Kidney glomerular epithelial cell (primary cell): ENCODE measurements around the gene AGMO.

Experiments
- DNase-seq: peaks from one replicate; lab custom pipeline; 2025; lab: John Stamatoyannopoulos, UW

AGMO gene

DNA sequence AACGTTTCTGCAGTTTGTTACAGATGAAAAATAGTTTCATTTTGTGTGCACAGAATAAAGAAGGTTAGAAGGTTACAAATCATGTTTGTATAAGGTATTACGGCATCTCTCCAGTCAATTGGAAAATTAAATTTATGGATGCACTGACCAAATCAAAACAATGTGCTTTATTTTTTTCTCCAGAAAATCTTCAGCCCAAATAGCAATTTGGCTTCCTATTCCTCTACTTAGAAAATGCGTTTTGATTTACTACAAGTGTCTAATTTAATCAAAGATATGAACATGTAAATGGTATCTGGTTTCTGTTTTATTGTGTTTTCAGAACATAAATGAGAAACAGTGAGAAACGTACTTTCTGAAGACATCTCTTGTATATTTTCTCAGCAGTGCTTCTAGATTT lies 63.4 kb downstream of the AGMO start:
- no peak for DNase-seq

DNA sequence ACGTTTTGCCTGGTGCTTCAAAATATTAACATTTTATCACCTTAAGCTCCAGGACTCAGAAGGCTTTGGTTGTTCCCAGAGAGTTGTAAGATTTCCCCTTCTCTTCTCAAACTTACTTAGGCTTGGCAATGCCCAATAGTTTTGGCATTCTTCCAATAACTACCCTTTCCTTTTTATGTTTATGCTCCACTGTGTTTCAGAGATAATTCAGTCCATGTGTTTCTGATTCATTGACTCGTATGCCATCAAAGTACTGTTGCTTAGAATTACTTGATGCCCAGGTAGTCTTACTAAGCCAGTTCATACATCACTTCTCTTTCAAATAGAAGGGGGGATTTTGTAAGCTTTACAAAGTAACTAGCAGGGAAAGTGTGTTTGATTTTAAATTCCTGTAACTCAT lies 66.6 kb downstream of the AGMO start:
- no peak for DNase-seq

DNA sequence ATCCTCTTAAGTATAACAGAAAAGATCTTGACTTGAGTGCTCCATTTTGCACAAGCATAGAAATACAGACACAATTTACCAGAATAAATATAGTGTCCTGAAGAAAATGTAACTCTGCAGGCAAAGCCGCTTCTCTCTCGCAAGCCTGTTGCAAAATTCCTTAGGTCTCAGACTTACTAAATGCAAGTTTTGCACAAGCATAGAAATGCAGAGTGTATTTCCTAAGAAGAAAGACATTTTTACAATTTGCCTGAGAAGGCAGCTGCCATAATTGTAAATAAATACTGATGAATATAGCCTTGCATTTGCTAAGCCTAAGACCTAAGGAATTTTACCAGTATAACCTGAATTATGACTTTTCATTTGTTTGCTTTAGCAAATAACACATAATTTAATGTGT lies 67.1 kb downstream of the AGMO start:
- no peak for DNase-seq

DNA sequence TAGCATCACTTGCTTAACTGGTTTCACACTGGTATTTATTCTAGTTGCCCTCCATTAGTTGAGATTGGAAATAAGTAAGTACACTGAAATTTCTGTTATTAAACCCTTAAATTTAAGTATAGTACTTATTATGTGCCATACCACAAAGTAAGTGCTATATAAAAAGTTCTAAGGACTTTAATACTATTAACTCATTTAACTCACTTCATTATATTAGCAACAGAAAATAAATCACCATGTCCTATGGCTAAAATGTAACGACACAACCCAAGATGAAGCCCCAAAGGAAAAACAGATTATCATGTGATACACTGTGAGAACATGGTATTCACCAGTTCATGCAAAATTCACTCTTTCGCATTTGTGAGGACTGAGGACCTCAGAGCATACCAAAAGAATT lies 70.5 kb downstream of the AGMO start:
- DNase-seq: no peak

DNA sequence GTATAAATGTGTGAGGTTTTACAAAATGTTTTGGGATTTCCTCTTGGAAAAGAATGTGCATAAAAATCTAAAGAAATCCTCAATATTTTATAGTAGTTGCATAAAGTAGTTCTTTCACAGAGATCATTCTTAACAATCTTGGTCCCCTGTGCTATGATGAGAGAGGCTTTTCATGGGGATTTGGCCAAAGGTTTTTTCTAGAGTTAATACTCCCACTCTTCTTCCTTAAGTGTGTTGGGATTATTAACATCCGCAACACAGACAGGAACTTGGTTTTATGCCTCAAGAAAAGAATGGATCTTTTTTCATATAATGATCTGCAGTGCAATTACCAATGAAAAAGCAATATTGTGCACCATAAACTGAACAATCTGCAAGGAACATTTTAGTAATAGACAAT lies 71.5 kb downstream of the AGMO start:
- no peak for DNase-seq

DNA sequence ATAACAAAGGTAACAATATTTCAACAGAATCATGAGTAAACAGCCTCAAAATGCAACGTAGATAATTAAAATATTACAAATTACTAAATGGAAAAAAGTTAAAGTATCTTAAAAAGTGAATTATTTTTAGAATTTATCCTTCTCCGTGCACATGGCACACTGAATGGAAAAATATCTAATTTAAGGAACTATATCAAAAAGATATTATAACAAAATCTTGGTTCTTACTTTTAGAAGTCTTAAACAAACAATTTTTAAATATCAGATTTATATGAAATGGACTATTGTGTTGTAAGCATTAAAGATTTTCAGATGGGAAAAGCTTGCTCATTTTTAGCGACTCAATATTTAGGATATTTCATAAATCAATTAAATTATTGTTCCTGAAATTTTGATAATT lies 72.0 kb downstream of the AGMO start:
- DNase-seq: no peak

DNA sequence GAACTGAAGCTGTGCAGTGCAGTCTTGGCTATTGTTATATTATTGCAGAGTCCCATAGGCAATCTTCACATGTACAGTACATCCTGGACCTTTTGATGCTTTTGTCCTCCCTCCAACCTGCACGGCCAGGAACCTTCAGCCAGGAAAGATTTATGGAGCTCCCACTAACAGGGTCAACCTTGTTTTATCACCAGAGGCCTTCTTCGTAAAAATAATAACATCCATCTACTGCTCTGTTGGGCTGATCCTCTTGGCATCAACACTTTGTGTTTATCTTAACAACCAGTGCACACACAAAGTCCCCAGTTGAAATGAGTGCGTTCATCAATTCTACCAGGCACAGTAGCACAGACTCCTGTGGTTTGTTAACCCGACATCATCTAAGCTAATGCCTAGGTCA lies 72.4 kb downstream of the AGMO start:
- no peak for DNase-seq

DNA sequence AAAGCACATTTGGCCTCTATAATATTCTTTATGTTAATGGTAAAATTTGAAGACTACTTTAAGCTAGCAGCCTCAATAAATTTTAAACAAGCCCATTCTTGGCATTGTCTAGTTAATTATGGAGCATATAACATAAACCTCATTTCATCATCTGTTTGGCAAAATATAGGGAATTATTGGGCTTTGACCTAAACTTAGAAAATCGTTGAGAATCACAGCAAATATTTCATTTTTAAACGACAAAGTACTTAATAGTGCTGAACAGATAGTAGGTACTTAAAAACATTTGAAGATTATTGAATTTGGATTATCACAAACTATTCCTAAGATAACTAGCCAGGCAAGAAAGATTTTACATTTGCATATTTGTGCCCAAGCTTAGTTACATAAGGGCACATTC lies 73.4 kb downstream of the AGMO start:
- DNase-seq: no peak

DNA sequence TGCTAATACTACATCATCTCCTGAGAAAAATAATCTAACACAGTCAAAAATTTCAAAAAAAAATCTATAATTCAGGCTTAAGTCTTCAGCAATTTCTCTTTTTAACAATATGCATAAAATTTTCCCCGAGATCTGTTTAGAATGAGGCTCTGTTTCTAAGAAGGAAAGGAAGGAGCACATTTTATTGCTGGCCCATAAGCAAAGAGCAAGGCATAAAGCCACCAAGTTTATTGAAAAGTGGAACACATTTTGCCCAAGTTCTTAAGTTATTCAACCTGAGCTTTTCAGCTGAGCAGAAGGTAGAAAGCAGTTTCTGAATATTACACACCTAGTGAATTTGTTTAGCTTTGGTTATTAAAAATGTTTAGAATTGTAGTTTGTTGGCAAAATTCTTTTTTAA lies 73.9 kb downstream of the AGMO start:
- no peak for DNase-seq

DNA sequence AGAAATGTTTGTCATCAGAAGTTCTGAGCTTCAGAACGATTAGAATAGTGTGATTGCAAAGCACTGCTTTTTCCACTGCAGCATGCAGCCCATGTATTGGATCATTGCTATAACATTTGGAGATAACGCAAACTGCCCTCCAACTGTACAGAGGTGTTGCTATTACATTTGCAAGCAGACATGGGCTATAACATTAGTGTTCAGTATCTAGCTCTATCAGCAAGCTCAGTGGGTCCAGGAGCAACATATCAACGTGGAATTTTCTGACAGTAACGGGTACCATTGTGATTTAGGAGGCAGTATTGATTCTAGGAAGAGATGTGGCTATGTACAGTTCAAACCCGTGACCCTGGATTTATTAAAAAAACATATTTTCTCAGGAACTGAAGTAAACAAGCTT lies 75.8 kb downstream of the AGMO start:
- no peak for DNase-seq

DNA sequence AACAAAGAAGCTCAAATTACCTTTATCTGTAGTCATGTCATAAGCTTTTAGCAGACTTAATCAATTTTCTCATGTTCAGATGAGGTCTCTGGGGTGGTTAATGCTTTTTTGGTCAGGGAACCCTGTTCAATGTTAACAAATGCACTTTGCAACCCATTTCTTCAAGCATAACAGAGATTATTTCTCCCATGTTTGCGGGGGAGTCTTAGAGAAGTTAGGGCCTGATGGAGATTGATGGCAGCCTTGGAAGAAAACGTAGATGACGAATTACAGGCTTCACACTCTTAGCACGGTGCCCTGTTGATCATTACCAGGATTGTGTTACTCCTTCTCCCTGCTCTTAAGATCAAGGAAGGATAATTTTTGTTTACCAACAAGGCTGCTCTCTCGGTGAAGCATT lies 76.4 kb downstream of the AGMO start:
- no peak for DNase-seq

DNA sequence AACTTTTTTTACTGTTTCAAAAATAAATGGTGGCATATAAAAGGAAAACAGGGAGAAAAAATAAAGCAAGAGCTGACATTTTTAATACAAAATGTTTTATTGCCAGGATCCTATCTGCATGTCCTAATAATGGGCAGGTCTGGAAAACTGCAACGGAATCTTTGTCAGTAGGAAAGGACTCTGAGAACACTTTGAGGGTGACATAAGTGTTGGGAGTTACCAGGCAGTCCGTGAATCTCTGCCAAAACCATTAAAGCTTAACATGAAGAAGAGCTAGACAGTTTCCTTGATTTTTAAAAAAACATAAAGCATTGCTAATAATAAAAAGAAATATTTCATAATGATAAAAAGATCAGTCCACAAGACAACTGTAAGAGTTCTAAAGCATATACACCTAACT lies 80.7 kb downstream of the AGMO start:
- DNase-seq: no peak

DNA sequence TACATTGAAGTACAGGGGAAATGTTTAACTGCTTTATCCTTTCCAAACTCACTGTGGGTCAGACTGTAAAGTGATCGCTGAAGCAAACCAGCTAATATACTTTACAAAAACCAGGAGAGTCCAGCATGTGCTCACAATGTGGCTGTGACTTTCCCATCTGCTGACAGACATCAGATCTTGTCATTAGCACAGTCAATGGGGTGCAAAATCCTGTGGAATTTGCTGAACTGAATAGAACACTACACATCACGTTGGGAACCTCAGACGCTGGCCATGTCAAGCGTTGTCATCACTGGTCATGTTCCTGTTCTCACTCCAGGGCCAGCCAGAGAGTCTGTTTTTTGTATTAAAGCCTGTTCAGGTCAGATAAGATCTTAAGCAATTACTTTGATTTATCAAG lies 83.4 kb downstream of the AGMO start:
- DNase-seq: no peak

DNA sequence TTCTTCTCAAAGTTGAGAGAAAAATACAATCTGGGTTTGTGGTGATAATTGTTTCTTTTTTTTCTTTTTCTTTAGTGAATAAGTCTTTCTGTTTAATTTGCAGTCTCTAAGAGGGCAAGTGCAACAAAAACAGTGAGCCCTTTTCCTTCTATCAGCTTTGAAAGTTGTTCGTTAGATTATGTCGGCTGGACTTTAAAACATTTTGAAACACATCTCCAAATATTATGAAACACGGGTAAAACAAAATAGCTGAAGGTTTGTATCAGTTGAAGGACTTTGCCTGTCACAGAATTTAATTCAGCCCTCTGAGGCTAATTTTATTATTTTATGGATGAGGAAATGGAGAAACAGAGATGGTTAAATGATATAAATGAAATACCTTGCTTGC lies 85.3 kb downstream of the AGMO start:
- no peak for DNase-seq

DNA sequence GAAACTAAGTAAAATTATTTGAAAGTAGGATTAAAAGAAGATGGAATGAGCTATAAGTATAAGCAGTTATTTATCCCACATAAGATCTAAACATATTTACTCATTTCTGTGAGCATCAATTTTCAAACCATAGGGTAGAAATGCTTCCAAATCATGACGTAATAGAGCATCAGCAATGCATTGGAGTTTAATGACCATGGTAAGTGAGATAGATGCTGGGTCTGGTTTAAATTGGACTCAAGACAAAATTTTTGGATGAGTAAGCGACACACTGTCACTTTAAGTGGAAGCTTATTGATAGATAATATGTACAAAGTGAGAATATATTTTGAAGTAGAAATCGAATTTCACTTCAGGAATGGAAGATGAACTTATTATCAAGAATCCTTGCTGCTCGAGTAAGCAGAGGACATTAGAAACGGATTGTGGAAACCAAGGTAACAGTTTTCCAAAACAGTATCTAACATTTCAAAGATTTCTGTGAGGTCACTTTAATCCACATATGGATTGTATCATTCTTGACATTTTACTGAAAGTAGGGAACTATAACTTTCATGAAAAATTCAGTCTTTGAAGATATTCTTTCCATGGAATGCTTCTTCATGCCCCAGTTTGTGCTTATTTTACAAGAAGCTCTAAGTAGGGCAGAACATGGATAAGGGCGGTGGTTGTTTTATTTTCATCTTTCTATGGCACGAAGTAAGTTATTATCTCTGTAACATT lies 85.8 kb downstream of the AGMO start:
- DNase-seq: no peak

DNA sequence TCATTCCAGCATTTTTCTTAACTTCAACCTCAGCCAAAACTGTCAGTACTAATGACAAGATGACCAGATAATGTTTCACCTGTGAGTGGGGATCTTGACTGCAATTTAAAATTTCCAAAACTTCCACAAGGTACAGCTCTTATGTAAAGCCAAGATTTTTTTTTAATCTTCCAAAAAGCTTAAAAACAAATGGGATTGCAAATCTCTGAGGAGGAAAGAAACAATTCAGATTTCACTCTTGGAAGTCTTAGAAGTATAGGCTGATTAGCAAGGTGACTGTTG lies 90.2 kb downstream of the AGMO start:
- DNase-seq: no peak

DNA sequence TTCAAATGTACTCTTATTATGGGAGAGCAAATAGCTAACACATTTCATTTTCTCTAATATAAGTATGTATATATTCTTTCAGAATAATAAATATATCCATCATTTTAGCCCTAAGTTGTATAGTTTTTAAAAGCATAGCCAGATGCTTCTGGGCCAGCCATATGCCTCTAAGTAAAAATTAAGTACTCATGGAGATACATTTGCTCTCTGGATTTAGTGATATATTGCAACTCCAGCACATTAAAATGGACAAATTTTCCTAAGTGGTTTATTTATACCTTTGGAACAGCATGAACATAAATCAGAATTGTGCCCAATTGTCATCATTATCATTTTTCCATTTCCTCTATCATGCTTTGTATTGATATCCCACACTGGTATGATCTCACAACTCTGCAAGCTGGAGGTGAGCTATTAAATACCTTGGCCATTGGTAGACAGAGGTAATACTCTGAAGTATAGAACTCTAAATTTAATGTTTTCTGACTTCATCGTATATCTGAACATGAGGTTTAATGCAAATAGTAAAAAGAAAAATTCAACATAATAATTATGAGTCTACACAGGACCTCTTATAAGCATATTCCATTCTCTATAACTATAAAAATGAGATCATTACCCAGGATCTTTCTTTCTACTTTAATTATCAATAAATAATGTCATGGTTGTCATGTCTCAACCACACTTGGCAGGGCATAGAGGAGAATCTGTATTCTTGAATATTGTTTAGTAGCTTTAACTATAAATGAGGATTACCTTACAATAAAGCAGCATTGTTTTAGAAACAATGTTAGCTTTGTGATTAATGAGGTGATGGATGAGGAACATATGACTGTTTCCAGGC lies 90.8 kb downstream of the AGMO start:
- no peak for DNase-seq

DNA sequence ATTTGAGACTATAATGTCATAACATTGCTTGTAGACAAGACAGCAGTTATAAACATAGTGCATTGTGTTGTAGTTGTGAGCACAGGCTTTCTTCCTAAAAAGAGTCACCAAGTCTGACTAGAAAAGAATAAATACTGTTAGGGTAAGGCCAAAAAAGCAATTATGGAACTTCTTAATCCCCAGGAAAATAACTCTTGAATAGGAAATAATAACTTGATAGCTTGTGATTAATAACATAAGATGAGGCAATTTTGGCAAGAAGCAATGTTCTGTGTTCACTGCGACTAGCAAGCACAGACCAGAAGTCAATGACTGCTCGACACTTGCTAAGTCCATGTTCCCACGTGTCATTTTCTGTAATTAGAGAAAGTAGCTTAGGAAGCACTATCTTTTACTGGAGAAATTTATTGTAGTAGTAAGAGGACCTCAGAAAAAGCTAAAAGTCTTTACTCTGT lies 97.1 kb downstream of the AGMO start:
- DNase-seq: no peak

DNA sequence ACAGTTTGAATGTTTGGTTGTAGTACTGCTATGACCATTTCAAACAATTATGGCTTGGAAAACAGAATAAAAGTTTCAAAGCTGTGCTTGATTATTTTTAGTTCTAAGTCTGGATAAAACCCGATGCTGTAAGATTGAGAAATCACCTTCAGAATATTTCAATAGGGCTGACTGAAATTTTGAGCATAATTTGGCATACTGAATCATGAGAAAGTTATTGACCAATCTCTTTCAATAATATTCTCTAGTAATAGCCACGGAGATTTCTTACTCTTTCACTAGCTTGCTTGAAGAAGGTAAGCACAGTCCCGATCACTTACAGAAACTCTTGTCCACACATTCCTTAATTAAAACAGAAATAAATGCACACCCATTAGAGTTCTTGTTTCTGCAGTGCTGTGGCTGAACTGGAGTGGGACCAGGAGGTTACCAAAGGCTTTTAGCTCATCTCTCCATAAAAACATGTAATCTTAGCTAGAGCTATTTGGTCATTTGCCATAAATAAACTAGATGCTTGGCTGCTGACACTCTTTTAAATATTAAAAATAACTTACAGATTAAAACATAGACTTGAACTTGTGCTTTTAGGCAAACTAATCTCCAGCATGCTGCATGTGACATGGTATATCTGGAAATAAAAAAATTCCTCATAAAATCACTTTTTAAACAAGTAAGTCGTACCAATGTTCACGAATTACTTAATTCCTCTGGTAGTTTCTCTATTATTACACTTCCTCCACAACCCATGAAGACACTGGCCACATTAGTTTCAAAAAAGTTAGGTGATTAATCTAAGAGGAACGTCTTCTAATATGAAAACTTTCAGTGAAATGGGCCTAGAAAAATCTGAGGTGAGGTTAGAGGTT lies 97.8 kb downstream of the AGMO start:
- no peak for DNase-seq

DNA sequence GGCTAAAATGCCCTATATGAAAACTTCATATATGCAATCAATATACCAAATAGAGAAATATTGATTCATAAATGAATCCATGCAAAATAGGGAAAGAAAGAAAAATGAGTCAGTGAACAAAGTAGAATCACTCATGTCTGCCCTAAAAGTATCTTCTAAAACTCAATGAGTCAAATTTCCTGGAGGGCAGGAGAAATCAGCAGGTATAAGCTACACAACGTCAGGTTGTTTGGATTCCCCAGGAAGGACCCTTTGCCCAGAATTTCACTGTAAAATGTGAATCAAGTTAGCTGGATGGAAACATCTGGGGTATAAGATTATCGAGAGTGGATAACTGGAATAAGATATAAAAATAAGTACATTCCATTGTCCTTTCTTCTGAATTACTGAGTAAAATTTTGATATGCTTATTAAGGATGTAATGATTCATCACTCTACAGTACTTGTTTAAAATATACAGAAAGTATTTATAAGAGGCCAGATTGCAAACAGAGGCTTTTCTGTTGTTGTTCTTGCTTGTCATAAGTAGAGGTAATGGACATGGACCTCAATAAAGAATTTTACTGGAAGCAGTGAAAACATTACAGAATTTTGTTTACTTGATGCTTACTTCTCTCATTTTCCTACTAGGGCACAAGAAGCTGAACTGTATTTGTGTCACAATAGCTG lies 99.0 kb downstream of the AGMO start:
- no peak for DNase-seq

DNA sequence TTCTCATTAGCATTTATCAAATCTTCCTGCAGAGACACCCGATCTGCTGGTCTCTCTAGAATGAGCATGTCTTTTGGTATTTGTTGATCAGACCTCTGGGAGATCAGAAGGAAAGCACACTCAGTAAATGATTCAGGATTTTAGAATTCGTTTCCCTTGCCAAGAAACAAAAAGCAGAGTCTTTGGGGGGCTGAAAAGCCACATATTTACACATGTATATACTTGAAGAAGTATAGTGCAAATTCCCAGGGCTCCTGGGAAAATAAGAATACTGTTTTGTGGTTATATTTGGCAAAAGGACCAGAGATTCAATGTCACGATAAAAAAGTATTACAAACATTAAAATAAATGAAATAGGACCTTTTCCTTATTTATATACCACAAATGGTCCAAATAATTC lies 100.2 kb downstream of the AGMO start:
- DNase-seq: peak; percentile 56

DNA sequence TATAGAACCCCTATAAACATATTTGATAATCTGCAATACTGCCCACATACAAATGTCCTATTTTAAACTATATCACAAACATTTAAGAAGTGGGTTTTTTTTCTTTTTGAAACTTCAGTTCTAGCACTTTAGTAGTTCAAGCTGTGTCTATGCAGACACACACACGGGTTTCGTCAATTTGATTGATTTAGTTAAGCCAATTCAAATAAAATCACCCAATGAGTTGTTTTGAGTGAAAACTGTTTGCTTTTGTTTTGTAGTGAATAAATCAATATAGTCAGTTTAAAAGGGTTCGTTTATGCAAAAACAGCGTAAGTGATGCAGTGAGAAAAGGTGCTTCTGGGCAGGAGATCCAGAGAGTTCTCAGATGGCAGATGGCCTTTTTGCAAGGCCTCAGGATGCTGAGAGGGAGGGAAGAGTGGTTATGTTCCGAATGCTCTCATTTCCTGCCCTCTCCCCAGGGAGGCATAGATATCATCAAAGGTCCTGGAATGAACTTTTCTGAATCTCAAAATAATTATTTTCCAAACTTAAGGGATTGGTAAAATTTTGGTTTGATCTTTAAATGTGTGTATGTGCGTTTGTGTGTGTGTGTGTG lies 102.7 kb downstream of the AGMO start:
- DNase-seq: no peak
